GM18511 (cell line): Measurements from ENCODE around the gene HERC3.

Experiments used
- ATAC-seq: cut with Tn5 transposase; IDR thresholded peaks from one replicate; pipeline ENCODE4 v1.9.1; 2021; ENCODE audit warnings: mild to moderate bottlenecking, moderate library complexity; ENCODE audit not compliant: unreplicated experiment

Gene HERC3

GRCh38 chr4:88744609-88745008 lies 152.3 kb downstream of the HERC3 start:
- ATAC-seq: no peak

DNA sequence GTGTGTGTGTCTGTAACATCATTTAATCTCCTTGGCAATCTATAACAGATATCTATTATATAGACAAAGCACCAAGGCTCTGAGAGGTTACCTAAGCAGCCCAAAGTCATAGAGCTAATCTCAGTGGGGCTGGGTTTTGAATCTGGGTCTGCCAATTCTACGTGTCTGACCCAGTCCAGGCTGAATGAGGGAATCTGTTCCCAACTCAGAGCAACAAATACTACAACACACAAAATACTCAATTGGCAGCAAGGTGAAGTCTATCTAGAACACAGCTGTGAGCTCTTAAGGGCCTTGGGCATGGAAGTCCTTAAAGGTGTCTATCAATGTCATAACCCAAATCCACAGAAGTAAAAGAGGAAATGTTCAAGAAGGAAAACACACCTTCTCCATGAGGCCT lies 152.9 kb downstream of the HERC3 start:
- no peak for ATAC-seq

GRCh38 chr4:88745581-88746163 lies 153.4 kb downstream of the HERC3 start:
- ATAC-seq: no peak

DNA sequence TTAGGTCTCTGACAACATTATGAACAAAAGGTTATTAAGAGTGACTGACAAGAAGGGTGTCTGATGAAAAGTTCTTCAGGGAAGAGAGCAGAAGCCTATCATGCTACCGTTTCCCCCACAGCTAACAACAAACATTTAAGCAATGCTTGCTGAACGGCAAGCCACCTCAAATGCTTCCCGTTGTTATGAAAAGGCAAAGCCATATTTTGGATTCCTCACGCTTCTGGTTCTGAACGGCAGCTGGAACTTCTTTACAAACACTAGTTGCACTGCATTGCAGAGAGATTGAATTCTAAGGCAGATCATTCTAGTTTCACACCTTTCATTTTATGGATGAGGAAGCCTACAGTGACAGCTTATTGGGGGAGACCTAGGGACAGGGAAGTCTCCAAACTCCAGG lies 153.9 kb downstream of the HERC3 start:
- no peak for ATAC-seq

DNA sequence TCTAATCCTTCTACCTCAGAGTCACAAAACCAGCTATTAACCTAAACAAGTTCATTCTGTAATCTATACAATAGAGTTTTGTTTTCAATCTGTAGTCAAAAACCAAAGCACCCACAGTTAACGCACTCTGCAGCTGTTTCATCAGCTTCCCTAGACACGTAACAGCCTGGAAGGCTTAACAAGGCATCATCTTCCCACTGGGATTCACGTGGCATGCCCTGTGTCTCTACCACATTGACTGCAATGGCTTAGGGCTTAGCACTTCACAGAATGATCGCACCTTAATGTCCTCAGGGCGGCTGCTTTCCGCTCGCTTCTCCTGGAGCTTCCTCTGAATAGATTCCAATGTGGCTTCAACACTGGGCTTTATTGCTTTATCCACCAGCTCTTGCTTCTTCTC lies 155.1 kb downstream of the HERC3 start:
- ATAC-seq: no peak

DNA sequence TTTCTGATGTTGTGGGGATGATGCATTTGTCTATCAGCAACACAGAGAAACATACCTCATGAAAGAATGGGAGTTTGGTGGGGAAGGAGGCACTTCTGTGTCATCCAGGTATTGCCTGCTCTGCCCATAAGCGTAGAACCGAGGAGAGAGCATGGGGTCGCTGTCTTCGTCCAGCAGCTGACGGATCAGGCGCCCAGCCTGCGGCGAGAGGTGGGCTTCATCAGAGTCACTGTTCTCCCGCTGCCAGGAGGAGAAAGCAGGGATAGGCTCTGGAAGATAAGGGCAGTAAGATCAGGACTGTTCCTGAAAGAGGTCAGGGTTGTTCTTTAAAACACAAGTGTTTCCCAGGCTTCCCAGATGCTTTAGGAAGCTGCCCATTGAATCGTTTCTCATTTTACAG lies 158.1 kb downstream of the HERC3 start:
- ATAC-seq: no peak

GRCh38 chr4:88751258-88752075 lies 159.2 kb downstream of the HERC3 start:
- ATAC-seq: no peak

- peak; percentile 68 for ATAC-seq
These were observed 159.8 kb downstream of the HERC3 start for GRCh38 chr4:88752076-88752463.

DNA sequence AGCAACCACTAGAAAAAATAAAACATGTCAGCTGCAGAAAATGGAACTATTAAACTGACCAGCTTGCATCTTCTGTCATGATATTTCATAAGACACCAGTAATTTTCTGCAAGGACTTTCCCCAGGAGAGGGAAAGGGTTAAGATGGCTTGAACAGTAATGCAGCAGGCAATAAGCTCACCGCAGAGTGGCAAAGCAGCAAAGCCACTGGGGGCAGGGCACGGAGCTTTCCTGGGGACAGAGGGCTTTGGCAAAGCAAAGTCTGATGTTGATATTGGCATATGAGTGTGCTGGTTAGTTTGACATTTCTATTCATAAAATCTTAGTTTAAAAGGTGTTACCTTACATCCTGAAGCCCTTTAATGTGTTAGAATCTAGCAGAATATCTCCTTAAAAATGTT lies 160.5 kb downstream of the HERC3 start:
- no peak for ATAC-seq

- ATAC-seq: peak; percentile 83
These were observed 161.6 kb downstream of the HERC3 start for GRCh38 chr4:88753658-88754571.

GRCh38 chr4:88754796-88755195 lies 162.5 kb downstream of the HERC3 start:
- ATAC-seq: no peak

- ATAC-seq: no peak
These were observed 163.2 kb downstream of the HERC3 start for GRCh38 chr4:88755454-88755853.

GRCh38 chr4:88756149-88756548 lies 163.9 kb downstream of the HERC3 start:
- no peak for ATAC-seq

DNA sequence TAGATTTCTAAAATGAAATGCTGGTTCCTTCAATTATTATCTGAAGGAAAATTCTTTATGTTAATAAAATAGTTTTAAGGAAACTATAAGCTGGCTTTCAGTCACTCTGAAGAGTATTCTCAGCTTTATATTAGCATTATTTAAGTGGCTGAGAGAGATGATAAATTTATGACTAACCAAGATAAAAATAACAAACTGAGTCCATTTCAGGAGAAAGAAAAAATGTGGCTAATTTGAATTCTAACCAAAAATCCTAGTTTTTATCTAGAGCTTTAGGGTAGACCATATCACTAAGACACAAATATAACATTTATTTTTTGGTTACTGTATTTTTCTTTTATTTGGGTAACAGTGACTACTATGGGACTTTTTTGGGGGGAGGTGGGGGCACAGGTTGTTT lies 164.8 kb downstream of the HERC3 start:
- no peak for ATAC-seq

GRCh38 chr4:88757776-88758175 lies 165.5 kb downstream of the HERC3 start:
- no peak for ATAC-seq
